Measurements from ENCODE around the gene SATB2.
A peak's percentile ranks its signal among the peaks of the same experiment; 100 is the strongest.

The SATB2 gene

DNA sequence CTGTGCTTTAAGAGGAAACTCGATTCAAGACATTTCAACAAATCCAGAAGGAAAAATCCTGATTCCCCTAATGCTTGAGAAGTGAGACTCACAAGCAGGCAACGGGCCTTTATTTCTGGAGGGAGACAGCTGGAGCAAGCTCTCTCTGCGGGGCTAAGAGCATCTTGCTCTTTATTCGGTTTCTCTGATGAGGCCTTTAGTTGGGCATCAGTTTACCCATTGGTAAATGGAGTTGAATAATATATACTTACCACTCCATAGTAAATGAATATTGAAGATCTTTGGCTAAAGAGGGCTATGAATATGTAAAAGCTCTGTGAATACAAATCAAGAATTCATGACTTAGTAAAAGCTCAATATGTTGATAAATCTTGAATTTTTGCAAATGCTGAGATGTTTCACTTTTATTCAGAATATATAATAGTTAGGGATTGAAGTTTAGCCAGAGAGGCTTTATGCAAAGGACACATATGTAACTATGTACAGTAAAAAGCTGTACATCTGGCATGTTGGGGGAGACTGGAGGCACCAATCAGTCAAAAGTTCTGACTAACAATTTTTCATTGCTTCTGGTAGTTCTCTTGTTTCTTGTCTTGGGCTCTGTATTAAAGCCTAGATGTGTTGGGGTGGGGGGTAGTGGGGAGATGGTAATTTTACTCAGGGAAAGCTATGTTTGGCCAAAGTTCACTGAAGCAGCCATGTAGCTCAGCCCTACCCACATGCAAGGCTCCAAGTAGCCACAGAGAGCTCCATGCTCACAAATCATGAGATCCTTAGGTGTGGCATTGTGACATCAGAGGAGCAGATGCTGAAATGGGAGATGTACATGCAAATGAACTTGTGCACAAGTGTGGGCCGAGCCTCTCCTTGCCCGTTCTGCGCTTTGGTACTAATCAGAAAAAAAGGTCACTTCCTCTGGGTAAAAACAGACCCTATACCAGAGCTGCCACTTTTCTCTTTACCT lies 200.2 kb downstream of the SATB2 start:
- DNase-seq (ENCODE audit: low read depth), result no peak

DNA sequence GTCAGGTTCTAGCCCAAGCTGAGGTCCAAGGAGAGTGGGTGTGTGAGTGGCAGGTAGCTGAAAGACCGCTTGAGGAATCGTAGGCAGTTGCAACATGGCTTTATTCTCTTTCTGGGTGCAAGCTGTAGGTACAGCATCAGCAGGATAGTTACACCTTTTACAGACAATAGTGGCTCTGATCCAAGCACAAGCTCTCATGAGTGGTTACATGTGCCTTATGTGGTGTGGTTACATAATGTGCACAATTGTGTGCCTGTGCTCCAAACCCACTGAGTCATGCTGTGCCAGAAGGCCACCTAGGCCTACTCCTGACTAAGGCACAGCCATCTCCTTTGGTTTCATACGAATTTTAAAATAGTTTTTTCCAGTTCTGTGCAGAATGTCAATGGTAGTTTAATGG lies 227.6 kb downstream of the SATB2 start:
- DNase-seq (ENCODE audit: low read depth), result no peak

DNA sequence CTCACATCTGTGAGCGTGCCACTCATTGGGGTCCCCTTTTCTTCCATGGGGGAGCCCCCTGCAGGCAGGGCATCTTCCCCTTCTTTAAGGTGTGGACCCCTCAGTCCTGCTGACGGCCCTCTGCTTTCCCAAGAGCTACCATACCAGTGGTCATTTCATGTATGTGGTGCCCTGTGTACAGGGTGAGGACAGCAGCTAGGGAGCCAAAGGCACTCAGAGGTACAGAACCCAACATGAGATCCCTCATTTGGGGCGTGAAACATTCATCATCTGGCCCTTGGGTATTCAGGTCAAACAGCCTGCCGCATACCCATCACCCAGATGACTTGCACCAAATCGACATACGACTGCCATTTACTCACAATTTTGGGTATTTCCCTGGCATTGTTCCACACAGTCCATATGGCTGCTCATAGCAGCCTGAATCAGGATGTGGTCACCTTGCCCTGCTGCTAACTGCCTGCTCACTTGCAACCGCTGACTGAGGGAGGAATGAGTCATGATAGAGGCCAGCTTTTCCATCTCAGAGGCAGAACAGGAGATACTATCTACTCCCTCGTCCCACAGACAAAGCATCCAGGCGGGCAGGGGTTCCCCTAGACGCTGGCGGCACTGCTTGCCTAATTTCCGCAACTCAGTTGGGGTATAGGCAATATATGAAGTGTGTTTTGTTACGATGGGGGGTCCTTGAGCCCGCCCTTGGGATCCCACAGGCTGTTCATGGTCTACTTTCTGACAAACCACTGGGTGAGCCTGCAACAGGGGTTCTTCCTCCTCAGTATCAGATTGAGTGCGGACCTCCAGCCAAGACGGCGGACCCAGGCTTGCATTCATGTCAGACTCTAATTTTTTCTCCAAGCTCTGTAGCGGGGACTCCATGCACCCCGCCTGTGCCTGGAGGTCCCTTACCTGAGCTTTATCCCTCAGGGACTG lies 228.6 kb downstream of the SATB2 start:
- DNase-seq (ENCODE audit: low read depth), result peak; percentile 2

DNA sequence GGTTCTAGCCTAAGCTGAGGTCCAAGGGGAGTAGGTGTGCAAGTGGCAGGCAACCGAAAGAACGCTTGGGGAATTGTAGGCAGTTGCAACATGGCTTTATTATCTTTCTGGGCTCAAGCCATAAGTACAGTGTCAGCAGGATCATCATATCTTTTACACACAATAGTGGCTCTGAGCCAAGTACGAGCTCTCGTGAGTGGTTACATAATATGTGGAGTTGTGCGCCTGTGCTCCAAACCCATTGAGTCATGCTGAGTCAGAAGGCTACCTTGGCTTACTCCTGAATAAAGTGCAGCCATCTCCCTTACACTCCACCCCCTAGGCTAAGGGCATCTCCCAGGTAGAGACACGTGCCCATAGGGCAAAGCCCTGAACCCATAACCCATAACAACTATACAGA lies 233.9 kb downstream of the SATB2 start:
- DNase-seq (ENCODE audit: low read depth), result no peak

DNA sequence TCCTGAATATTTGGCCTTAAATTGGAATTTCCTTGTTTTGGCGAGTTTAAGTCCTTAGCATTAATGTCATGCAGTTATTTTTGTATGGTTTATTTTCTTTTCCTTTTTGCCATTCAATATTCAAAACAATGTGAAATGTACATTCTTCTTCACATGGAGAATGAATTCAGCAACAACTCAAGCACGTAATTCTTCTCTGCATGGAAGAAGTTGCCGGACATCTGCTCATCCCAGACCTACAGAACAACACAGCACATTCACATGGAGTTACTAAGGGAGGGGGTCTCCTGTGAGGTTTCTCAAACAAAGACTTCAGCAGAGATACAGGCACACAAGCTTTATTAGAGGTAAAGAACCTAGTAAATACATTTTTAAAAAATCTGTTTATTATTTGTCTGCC lies 236.8 kb downstream of the SATB2 start:
- no peak for DNase-seq (ENCODE audit: low read depth)

DNA sequence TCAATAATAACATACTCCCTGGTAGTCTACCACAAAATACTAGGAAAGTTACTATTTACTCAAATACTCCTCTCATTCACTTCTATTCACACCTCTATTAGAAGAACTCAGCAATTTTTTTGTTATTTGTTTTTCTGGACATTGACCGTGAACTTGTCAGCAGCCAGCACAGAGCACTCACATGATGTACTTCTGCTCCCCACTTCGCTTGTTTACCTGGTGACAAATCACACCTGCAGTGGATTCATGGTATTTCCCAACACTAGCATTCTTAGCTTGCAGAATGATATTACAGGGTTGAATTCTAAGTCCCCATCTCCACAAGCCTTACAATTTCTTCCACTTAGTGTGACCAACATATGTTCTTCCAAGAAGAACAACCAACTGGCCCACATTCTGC lies 238.2 kb downstream of the SATB2 start:
- DNase-seq (ENCODE audit: low read depth), result no peak

All from T-helper 22 cell (primary cell).